ENCODE measurements around the gene NCOR2. TPM values are rescaled to one million over a fixed set of nuclear protein-coding genes. Genes with fewer than 3 reads are reported as not detected.

Gene NCOR2
- total RNA-seq: 20.1 and 20.3 TPM in 2 replicates

DNA sequence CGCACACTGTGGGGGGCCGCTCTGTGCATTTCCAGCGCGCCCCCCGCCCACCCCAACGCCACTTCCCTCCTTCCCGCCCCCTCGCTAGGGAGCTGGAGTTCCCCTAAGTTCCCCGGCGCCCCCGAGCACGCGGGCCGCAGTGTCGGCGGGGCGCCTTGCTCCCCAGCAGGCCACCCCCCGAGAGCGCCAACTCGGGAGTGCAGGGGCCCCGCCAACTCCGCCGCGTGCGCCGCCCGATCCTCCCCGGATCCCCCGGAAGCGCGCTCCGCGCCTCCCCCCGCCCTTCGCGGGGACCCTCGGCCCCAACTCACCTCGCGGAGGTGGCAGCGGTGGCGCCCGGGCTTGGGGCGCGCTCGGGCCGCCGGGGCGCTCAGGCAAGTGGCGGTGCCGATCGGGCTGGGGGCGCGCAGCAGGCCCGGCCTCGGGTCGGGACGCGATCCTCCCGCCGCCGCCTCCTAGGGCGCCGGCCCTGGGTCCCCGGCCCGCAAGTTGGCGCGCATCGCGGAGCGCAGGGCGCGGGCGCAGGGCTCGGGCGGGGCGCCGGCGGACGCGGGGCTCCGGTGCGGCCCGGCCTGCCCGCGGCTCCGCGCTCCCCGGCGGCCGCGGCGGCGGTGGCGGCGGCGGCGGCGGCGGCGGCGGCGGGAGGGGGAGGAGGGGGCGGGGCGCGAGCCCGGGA lies at the start of gene NCOR2:
Gene NCOR2, minus strand, starts transcription at position 616 of the 676 bp plus-strand sequence. CDS start 72,361 bp downstream, outside the sequence.
- Histone ChIP-seq H3K27me3 (ENCODE audit: control insufficient read depth, insufficient read depth, low read length) (no peaks in the 10 kb centered on the region), H3K4me3 (ENCODE audit: low read depth, low read length) (peak within 1 kb of the TSS; percentile 88), H3K36me3 (ENCODE audit: control insufficient read depth, insufficient read depth, low read length) (no peaks in the 10 kb centered on the region)
- TF ChIP-seq CTCF (IDR thresholded peaks at IDR 0.05; ENCODE audit: insufficient read depth, low read length, severe bottlenecking): no peak
- no peak for DNase-seq (ENCODE audit: low read depth)
- no peak for FAIRE-seq

GRCh38 chr12:124616394-124617221 lies 49.2 kb upstream of the NCOR2 start:
- no peak for DNase-seq (ENCODE audit: low read depth)
- Histone ChIP-seq H3K4me3 (ENCODE audit: low read depth, low read length) (no peak overlapping the region), H3K36me3 (ENCODE audit: control insufficient read depth, insufficient read depth, low read length) (no peaks in the 10 kb centered on the region), H3K27me3 (ENCODE audit: control insufficient read depth, insufficient read depth, low read length) (no peaks in the 10 kb centered on the region)
- peak; percentile 68 for FAIRE-seq
- TF ChIP-seq CTCF (IDR thresholded peaks at IDR 0.05; ENCODE audit: insufficient read depth, low read length, severe bottlenecking): no peak

DNA sequence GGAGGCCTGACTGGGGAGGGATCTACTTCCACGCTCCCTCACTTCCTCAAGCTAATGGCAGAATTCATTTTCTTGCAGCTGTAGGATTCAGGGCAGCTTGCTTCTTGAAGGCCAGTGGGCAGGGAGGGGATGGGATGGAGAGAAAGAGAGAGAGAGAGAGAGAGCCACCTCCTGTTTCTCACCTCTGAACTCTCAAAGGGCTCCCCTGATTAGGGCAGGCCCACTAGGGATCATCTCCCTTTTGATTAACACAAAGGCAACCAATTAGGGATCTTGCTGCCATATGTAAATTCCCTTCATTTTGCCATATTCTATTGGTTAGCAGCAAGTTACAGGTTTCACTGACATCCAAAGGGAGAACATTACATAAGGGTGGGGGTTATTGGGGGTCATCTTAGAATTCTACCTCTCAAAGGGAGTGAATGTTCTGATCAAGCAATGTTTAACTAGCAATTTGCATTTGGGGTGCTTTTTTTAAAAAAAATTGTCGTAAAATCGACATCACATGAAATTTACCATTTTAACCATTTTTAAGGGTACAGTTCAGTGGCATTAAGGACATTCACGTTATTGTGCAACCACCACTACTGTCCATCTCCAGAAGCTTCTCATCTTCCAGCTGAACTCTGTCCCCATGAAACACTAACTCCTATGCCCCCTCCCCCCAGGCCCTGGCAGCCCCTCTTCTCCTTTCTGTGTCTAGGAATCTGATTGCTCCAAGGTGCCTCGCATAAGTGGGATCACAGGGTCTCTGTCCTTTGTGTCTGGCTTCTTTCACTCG lies 47.3 kb upstream of the NCOR2 start:
- TF ChIP-seq CTCF (IDR thresholded peaks at IDR 0.05; ENCODE audit: insufficient read depth, low read length, severe bottlenecking): no peak
- Histone ChIP-seq H3K27me3 (ENCODE audit: control insufficient read depth, insufficient read depth, low read length) (peaks cover 5% of the 10 kb centered on the region), H3K4me3 (ENCODE audit: low read depth, low read length) (no peak overlapping the region), H3K36me3 (ENCODE audit: control insufficient read depth, insufficient read depth, low read length) (no peaks in the 10 kb centered on the region)
- FAIRE-seq (no peak), DNase-seq (ENCODE audit: low read depth) (no peak)

- Histone ChIP-seq H3K27me3 (ENCODE audit: control insufficient read depth, insufficient read depth, low read length) (peaks cover 7% of the 10 kb centered on the region), H3K36me3 (ENCODE audit: control insufficient read depth, insufficient read depth, low read length) (no peaks in the 10 kb centered on the region), H3K4me3 (ENCODE audit: low read depth, low read length) (no peak overlapping the region)
- DNase-seq (ENCODE audit: low read depth) (peak; percentile 46), FAIRE-seq (no peak)
- TF ChIP-seq CTCF (IDR thresholded peaks at IDR 0.05; ENCODE audit: insufficient read depth, low read length, severe bottlenecking): no peak
Observed at GRCh38 chr12:124613151-124613585, 45.8 kb upstream of the NCOR2 start.

DNA sequence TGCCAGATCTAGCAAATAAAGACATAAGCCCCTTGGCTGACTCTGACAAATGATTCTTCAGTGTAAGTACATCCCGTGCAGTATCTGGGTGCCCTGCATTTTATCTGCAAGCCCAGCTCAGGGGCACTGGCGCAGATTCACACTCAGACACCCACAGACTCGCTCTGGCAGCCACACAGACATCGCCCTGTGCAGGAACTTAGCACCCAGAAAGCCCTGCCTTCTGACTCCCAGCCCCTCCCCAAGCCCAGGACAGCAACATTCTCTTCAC lies 44.9 kb upstream of the NCOR2 start:
- no peaks in the 10 kb centered on the region for H3K36me3 ChIP-seq (ENCODE audit: control insufficient read depth, insufficient read depth, low read length)
- no peak for TF ChIP-seq CTCF (IDR thresholded peaks at IDR 0.05; ENCODE audit: insufficient read depth, low read length, severe bottlenecking)
- FAIRE-seq: no peak

More for the DNA sequence above, 44.9 kb upstream of the NCOR2 start:
- Histone ChIP-seq H3K27me3 (ENCODE audit: control insufficient read depth, insufficient read depth, low read length) (peaks cover 7% of the 10 kb centered on the region), H3K4me3 (ENCODE audit: low read depth, low read length) (no peak overlapping the region)
- no peak for DNase-seq (ENCODE audit: low read depth)

Measured in bronchial epithelial cell (primary cell).